Activated CD4-positive, alpha-beta T cell treated with anti-CD3 and anti-CD28 coated beads, Interleukin-2, amount 10 ng/mL, durations not matched to agents 7 days and 5 days (primary cell): ENCODE results near the gene LYRM4. TPM values are rescaled to one million over a fixed set of nuclear protein-coding genes. Genes with fewer than 3 reads are reported as not detected.

ENCODE experiments used
- CTCF ChIA-PET: fragments of 350-600 bp; sonication (Branson Sonifier 250); formaldehyde crosslinking; loops from one replicate; lab custom pipeline; 2021; ENCODE audit warnings: antibody characterized with exemption; lab: Charles Lee
- POLR2A ChIA-PET: fragments of 350-600 bp; sonication (Branson Sonifier 250); formaldehyde crosslinking; loops from one replicate; lab custom pipeline; 2021; ENCODE audit warnings: antibody characterized with exemption; lab: Charles Lee
- DNase-seq: peaks from one replicate; pipeline ENCODE4 v3.0.0-alpha.2; 2020
- H3K27ac Mint-ChIP-seq: one replicate; pipeline ENCODE4 v1.8.0; 2021; ENCODE audit warnings: mild to moderate bottlenecking, moderate library complexity, mixed read lengths
- H3K27me3 Mint-ChIP-seq: one replicate; pipeline ENCODE4 v1.8.0; 2021; ENCODE audit warnings: mixed read lengths
- H3K36me3 Mint-ChIP-seq: one replicate; pipeline ENCODE4 v1.8.0; 2021; ENCODE audit warnings: low read depth, mixed read lengths
- H3K4me1 Mint-ChIP-seq: one replicate; pipeline ENCODE4 v1.8.0; 2021; ENCODE audit warnings: mixed read lengths
- H3K4me3 Mint-ChIP-seq: one replicate; pipeline ENCODE4 v1.8.0; 2021; ENCODE audit warnings: mild to moderate bottlenecking, moderate library complexity, mixed read lengths
- H3K9me3 Mint-ChIP-seq: one replicate; pipeline ENCODE4 v1.8.0; 2021; ENCODE audit warnings: mixed read lengths
- total RNA-seq, 2 experiments: library from RNA; stranded (reverse); gene quantifications; one replicate each; pipeline ENCODE4 v1.2.3, GENCODE V29; 2021

Gene LYRM4
- total RNA-seq, 2 experiments from 2014 or later, result 30.8 to 31.4 TPM

- H3K9me3 Mint-ChIP-seq, result peaks cover 4% of the 10 kb centered on the region
- DNase-seq, result no peak
- H3K4me1 Mint-ChIP-seq, result peaks cover 4% of the 10 kb centered on the region
- H3K27ac Mint-ChIP-seq, result no peak overlapping the region
- H3K4me3 Mint-ChIP-seq, result no peak overlapping the region
- ChIA-PET CTCF (no interaction called here), POLR2A (no interaction called here)
- H3K36me3 Mint-ChIP-seq, result peaks cover 6% of the 10 kb centered on the region
- no peaks in the 10 kb centered on the region for H3K27me3 Mint-ChIP-seq
These were observed 63.7 kb downstream of the LYRM4 start for GRCh38 chr6:5197084-5197483.

GRCh38 chr6:5192135-5192794 is 68.5 kb downstream of the LYRM4 start:
- no peak overlapping the region for H3K27ac Mint-ChIP-seq
- peaks cover 4% of the 10 kb centered on the region for H3K9me3 Mint-ChIP-seq
- H3K27me3 Mint-ChIP-seq, result no peaks in the 10 kb centered on the region
- POLR2A ChIA-PET, result no interaction called here
- DNase-seq, result no peak
- CTCF ChIA-PET, result interaction anchor here (0.8 to 1.4 kb wide), 4 partner anchors 11 to 25 kb away, joined by 3 read pairs; no protein-coding TSS in a partner anchor
- H3K4me1 Mint-ChIP-seq, result no peaks in the 10 kb centered on the region
- H3K4me3 Mint-ChIP-seq, result no peak overlapping the region
- peaks cover 6% of the 10 kb centered on the region for H3K36me3 Mint-ChIP-seq

- DNase-seq, result no peak
- peaks cover 1% of the 10 kb centered on the region for H3K9me3 Mint-ChIP-seq
- H3K4me1 Mint-ChIP-seq, result no peaks in the 10 kb centered on the region
- H3K36me3 Mint-ChIP-seq, result peaks cover 2% of the 10 kb centered on the region
- CTCF ChIA-PET, result interaction anchor here (1.7 kb wide), 1 partner anchor 16 kb away, joined by 5 read pairs; no protein-coding TSS in a partner anchor
- no peak overlapping the region for H3K4me3 Mint-ChIP-seq
- no peaks in the 10 kb centered on the region for H3K27me3 Mint-ChIP-seq
- POLR2A ChIA-PET, result no interaction called here
- no peak overlapping the region for H3K27ac Mint-ChIP-seq
These were observed 69.0 kb downstream of the LYRM4 start for GRCh38 chr6:5191722-5192121.

GRCh38 chr6:5191222-5191621 is 69.5 kb downstream of the LYRM4 start:
- no peak for DNase-seq
- Mint-ChIP-seq H3K27ac (peak overlapping the region; percentile 22), H3K4me3 (no peak overlapping the region), H3K4me1 (no peaks in the 10 kb centered on the region), H3K9me3 (no peaks in the 10 kb centered on the region), H3K27me3 (no peaks in the 10 kb centered on the region), H3K36me3 (no peaks in the 10 kb centered on the region)
- CTCF ChIA-PET, result interaction anchor here (1.7 kb wide), 1 partner anchor 16 kb away, joined by 5 read pairs; no protein-coding TSS in a partner anchor
- POLR2A ChIA-PET, result no interaction called here

- DNase-seq, result no peak
- CTCF ChIA-PET, result interaction anchor here (1.7 kb wide), 1 partner anchor 15 kb away, joined by 5 read pairs; no protein-coding TSS in a partner anchor
- Mint-ChIP-seq H3K4me1 (no peaks in the 10 kb centered on the region), H3K9me3 (no peaks in the 10 kb centered on the region), H3K27ac (no peak overlapping the region), H3K36me3 (no peaks in the 10 kb centered on the region), H3K4me3 (no peak overlapping the region), H3K27me3 (no peaks in the 10 kb centered on the region)
- POLR2A ChIA-PET, result no interaction called here
These were observed 70.2 kb downstream of the LYRM4 start for GRCh38 chr6:5190507-5190906.

GRCh38 chr6:5188646-5189045 is 72.1 kb downstream of the LYRM4 start:
- H3K27ac Mint-ChIP-seq, result no peak overlapping the region
- DNase-seq, result no peak
- CTCF ChIA-PET, result interaction anchor here (0.7 kb wide), 1 partner anchor 19 kb away, joined by 6 read pairs; no protein-coding TSS in a partner anchor
- H3K9me3 Mint-ChIP-seq, result no peaks in the 10 kb centered on the region
- no peaks in the 10 kb centered on the region for H3K27me3 Mint-ChIP-seq
- H3K4me3 Mint-ChIP-seq, result no peak overlapping the region
- POLR2A ChIA-PET, result no interaction called here
- no peaks in the 10 kb centered on the region for H3K36me3 Mint-ChIP-seq
- no peaks in the 10 kb centered on the region for H3K4me1 Mint-ChIP-seq

- Mint-ChIP-seq H3K4me3 (no peak overlapping the region), H3K27ac (no peak overlapping the region), H3K9me3 (no peaks in the 10 kb centered on the region), H3K36me3 (no peaks in the 10 kb centered on the region), H3K27me3 (no peaks in the 10 kb centered on the region), H3K4me1 (peaks cover 12% of the 10 kb centered on the region)
- CTCF ChIA-PET, result interaction anchor here (1.1 to 2.4 kb wide), 2 partner anchors 11 kb away, joined by 3 to 6 read pairs; no protein-coding TSS in a partner anchor
- no peak for DNase-seq
- POLR2A ChIA-PET, result no interaction called here
These were observed 75.9 kb downstream of the LYRM4 start for GRCh38 chr6:5184878-5185277.

- H3K4me3 Mint-ChIP-seq, result no peak overlapping the region
- H3K27ac Mint-ChIP-seq, result no peak overlapping the region
- H3K9me3 Mint-ChIP-seq, result no peaks in the 10 kb centered on the region
- peaks cover 3% of the 10 kb centered on the region for H3K36me3 Mint-ChIP-seq
- ChIA-PET POLR2A (no interaction called here), CTCF (interaction anchor here (2.4 kb wide), 1 partner anchor 11 kb away, joined by 6 read pairs; no protein-coding TSS in a partner anchor)
- peaks cover 19% of the 10 kb centered on the region for H3K4me1 Mint-ChIP-seq
- no peak for DNase-seq
- H3K27me3 Mint-ChIP-seq, result no peaks in the 10 kb centered on the region
These were observed 76.5 kb downstream of the LYRM4 start for GRCh38 chr6:5184218-5184617.

- no peak for DNase-seq
- Mint-ChIP-seq H3K27ac (no peak overlapping the region), H3K27me3 (no peaks in the 10 kb centered on the region), H3K36me3 (peaks cover 4% of the 10 kb centered on the region), H3K4me3 (no peak overlapping the region), H3K4me1 (peaks cover 38% of the 10 kb centered on the region), H3K9me3 (no peaks in the 10 kb centered on the region)
- ChIA-PET POLR2A (no interaction called here), CTCF (interaction anchor here (1.0 to 1.5 kb wide), 4 partner anchors 9 to 38 kb away, joined by 3 to 4 read pairs (median 3); no protein-coding TSS in a partner anchor)
These were observed 79.0 kb downstream of the LYRM4 start for GRCh38 chr6:5181510-5182317.

GRCh38 chr6:5180636-5181035 is 80.1 kb downstream of the LYRM4 start:
- Mint-ChIP-seq H3K36me3 (peaks cover 4% of the 10 kb centered on the region), H3K4me3 (no peak overlapping the region), H3K27me3 (no peaks in the 10 kb centered on the region), H3K27ac (no peak overlapping the region), H3K4me1 (peaks cover 47% of the 10 kb centered on the region), H3K9me3 (no peaks in the 10 kb centered on the region)
- POLR2A ChIA-PET, result no interaction called here
- CTCF ChIA-PET, result interaction anchor here (1.0 to 1.5 kb wide), 5 partner anchors 8 to 37 kb away, joined by 3 to 4 read pairs (median 3); no protein-coding TSS in a partner anchor
- no peak for DNase-seq

- no peak overlapping the region for H3K4me3 Mint-ChIP-seq
- no peak overlapping the region for H3K27ac Mint-ChIP-seq
- ChIA-PET CTCF (interaction anchor here (1.1 kb wide), 3 partner anchors 10 to 22 kb away, joined by 3 read pairs; no protein-coding TSS in a partner anchor), POLR2A (no interaction called here)
- no peak for DNase-seq
- H3K36me3 Mint-ChIP-seq, result peaks cover 4% of the 10 kb centered on the region
- peaks cover 54% of the 10 kb centered on the region for H3K4me1 Mint-ChIP-seq
- no peaks in the 10 kb centered on the region for H3K9me3 Mint-ChIP-seq
- no peaks in the 10 kb centered on the region for H3K27me3 Mint-ChIP-seq
These were observed 80.8 kb downstream of the LYRM4 start for GRCh38 chr6:5179917-5180316.

- CTCF ChIA-PET, result no interaction called here
These were observed 81.9 kb downstream of the LYRM4 start for GRCh38 chr6:5178806-5179205.

More at GRCh38 chr6:5178806-5179205, 81.9 kb downstream of the LYRM4 start:
- H3K9me3 Mint-ChIP-seq, result no peaks in the 10 kb centered on the region
- H3K4me1 Mint-ChIP-seq, result peaks cover 66% of the 10 kb centered on the region
- H3K4me3 Mint-ChIP-seq, result no peak overlapping the region
- H3K36me3 Mint-ChIP-seq, result peaks cover 4% of the 10 kb centered on the region
- POLR2A ChIA-PET, result no interaction called here
- no peak overlapping the region for H3K27ac Mint-ChIP-seq
- no peak for DNase-seq
- H3K27me3 Mint-ChIP-seq, result no peaks in the 10 kb centered on the region
